GM12872 (cell line): ENCODE results near the gene STARD3.
A peak's percentile ranks its signal among the peaks of the same experiment; 100 is the strongest.

Experiments used
- TF ChIP-seq, protein P1 (sequence below): IDR thresholded peaks from 3 replicates; pipeline ENCODE4 v1.5.1; 2011; ENCODE audit warnings: low read depth, mild to moderate bottlenecking, low read length, moderate library complexity; ENCODE audit not compliant: insufficient read depth

STARD3 gene

DNA sequence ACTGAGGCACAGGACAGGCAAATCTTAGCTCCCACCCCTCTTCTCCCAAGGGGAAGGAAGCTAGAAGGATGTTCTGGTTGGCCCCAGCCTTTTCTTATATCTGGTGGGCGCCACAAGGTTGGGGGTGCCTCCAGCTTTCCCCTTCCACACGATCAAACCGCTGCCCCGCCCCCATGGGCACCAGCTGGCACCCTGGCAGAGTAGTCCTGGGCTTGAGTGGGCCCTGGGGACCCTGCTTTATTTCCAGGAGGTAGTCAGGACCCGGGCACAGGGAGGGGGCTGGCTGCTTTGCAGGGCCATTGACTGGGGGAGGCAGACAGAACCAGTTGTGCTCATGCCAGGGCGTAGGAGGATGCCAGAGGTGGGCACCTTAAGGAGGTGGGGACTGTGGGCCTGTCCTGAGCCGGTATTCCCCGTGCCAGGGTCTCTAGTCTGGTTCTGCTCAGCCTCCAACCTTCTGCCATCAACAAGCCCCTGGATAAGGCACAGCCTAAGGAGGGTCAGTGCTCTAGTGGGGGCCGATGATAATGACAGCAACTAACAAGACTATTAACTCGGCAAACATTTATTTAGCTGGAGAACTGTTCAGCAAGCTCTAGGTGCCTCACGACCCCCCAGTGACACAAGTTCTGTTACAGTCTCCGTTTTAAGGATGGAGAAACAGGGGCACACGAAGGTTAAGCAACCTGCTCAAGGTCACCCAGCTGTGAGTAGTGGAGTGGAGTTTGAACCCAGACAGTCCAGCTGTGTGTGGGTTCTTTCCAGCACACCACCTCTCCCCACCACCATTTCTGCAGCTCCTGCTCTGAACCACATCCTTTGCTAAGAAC lies 17.8 kb upstream of the STARD3 start:
- TF ChIP-seq, protein P1, sequence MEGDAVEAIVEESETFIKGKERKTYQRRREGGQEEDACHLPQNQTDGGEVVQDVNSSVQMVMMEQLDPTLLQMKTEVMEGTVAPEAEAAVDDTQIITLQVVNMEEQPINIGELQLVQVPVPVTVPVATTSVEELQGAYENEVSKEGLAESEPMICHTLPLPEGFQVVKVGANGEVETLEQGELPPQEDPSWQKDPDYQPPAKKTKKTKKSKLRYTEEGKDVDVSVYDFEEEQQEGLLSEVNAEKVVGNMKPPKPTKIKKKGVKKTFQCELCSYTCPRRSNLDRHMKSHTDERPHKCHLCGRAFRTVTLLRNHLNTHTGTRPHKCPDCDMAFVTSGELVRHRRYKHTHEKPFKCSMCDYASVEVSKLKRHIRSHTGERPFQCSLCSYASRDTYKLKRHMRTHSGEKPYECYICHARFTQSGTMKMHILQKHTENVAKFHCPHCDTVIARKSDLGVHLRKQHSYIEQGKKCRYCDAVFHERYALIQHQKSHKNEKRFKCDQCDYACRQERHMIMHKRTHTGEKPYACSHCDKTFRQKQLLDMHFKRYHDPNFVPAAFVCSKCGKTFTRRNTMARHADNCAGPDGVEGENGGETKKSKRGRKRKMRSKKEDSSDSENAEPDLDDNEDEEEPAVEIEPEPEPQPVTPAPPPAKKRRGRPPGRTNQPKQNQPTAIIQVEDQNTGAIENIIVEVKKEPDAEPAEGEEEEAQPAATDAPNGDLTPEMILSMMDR: no peak

DNA sequence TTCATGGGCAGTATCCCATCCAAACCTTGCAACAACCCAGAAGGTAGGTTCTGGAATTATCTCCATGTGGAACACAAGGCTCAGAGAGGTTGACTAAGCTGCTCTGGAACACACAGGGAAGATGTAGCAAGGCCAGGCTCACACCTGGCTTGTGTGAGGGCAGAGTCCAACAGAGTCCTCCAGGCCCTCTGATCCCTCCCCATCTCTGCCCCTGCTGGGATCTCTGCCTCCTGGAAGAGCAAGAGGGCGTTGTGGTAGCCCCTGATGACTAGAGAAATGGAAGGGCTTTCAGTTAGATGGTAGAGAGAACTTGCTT lies 17.2 kb upstream of the STARD3 start:
- TF ChIP-seq, protein P1: no peak

DNA sequence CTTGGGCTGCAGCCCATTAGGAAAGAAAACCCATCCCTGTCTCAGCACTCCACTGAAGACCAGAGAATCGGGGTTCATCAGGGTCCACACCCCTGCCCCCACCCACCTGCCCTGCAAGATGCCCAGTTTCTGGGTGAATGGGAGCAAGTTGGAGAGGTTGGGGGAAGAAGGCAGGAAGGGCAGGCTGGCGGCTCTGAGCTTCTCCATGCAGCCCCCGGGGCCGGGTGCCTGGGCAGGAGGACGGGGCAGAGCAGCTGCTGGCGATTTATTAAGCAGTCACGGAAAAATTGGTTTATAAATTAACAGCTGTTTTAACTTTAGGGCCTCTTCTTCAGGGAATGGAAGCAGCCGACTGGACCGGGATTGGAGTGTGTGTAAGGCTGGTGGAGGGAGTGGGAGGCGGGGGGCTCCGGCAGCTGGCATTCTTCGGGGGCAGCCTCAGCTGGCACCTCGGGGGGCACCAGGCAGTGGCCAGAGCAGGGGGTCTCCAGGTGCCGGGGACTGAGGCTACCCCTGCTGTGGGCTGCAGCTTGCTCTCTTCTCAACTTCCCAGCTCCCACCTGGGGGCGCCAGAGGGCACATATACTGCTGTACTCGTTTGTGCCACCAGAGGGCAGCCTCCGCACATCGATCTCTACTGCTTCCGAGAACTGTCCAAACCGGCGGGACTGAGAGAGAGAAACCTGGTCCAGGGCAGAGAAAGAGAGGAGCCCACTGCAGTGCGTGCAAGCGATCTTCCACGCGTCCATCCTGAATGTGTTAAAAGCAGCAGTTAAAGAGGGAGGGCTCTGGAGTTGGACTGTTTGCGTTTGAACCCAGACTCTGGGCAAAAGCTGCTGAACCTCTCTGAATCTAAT lies 15.2 kb upstream of the STARD3 start:
- TF ChIP-seq, protein P1: peak; percentile 100

DNA sequence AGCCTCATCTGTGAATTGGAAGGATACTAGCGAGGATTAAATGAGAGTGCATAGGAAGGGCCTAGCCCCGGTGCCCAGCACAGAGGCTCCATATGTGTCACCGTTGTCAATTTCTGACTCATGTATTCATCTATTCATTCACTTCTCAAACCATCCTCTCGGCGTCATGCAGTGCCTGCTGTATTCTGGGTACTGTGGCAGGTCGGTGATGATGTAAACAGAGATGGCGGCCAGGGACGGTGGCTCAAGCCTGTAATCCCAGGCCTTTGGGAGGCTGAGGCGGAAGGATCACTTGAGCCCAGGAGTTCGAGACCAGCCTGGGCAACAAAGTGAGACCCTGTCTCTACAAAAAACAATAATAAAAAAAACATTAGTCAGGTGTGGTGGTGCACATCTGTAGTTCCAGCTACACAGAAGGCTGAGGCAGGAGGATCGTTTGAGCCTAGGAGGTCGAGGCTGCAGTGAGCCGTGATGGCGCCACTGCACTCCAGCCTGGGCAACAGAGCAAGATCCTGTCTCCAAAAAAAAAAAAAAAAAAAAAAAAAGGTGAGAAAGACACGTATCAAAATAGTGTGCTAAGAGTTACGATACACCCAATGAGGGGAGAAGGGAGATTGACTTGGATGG lies 14.5 kb upstream of the STARD3 start:
- TF ChIP-seq, protein P1: no peak

DNA sequence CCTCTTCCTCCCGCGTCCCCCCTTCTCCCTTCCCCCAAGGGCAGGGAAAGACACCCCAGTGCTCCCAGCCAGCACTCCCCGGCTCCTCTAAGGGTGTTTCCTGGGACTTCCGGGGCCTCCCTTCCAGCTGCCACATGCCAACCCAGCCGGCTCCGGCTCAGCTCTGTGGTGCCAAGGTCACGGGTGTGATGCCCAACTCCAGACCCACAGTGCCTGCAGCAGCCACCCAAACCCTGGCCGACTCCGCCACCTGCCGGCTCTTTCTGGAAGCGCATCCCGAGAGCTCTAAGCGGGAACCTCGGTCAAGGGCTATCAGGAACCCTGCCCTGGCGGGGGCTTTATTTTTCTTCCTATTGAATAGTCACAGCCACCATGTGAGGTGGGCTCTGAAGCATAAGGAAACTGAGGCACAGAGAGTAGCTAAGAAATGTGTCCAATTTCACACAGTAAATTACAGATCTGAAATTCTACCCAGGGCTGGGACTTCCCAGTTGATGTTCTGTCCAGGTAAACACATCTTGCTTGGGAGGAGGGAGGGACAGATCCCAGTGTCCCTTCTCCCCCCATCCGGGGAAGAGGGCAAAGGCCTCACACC lies 13.5 kb upstream of the STARD3 start:
- TF ChIP-seq, protein P1: peak; percentile 93

DNA sequence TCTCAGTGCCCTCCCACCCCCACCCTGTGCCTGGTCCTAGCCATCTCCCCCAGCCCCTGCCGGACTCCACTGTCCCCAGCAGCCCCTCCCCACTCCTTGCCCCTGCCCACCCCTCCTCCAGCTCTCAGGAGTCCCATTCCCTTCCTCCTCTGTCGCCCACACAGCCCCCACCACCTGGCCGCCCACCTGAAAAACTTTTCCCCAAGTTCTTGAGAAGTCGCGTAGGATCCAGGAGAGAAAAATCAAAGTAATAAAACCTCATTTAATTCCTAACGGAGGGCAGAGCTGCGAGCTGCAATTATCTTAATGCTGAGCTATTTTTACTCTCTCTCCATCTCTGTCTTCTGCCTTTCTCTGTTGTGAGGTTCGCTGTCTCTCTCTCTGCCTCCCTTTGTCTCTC lies 12.6 kb upstream of the STARD3 start:
- TF ChIP-seq, protein P1: no peak
